22Rv1 (cell line): Measurements from ENCODE around the gene LDLRAD4.
A peak's percentile ranks its signal among the peaks of the same experiment; 100 is the strongest.

Source experiments
- H3K27ac ChIP-seq: fragments of 450-650 bp; 2 replicates; pipeline ENCODE4 v1.5.1; 2017
- CTCF ChIP-seq: fragments of 450-650 bp; IDR thresholded peaks from 2 replicates; pipeline ENCODE4 v1.5.1; 2017; ENCODE audit warnings: mild to moderate bottlenecking
- ZFX ChIP-seq: fragments of 450-650 bp; IDR thresholded peaks from 2 replicates; pipeline ENCODE4 v1.6.1; 2017; ENCODE audit warnings: antibody characterized with exemption, borderline replicate concordance

The LDLRAD4 gene

DNA sequence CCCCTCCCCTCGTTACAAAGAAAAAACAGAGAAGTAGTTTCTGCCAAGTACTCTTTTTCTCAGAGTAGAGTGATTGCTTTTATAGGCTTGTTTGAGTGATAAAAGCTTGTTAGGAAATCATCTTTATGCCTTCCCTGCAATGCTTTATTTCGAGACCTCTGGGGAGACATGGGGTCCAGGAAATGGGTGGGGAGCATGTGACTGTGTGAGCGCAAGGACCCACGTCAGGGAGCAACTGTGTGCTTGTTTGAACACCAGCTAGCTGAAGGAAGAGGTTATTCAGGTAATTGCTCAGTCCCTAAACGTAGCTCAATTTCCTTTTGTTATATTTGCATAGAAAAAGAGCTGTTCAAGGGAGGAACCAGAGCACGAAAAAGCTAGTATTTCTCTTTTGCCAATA, 320.5 kb downstream of the LDLRAD4 start:
- no peak overlapping the region for H3K27ac ChIP-seq
- no peak for TF ChIP-seq CTCF
- TF ChIP-seq ZFX = no peak

GRCh38 chr18:13539843-13540476, 321.4 kb downstream of the LDLRAD4 start:
- peak overlapping the region; percentile 65 for H3K27ac ChIP-seq
- TF ChIP-seq ZFX = no peak

- no peak for TF ChIP-seq ZFX
- TF ChIP-seq CTCF = no peak
- peak overlapping the region; percentile 65 for H3K27ac ChIP-seq
These were observed 322.1 kb downstream of the LDLRAD4 start for GRCh38 chr18:13540477-13541182.

- TF ChIP-seq ZFX (no peak), CTCF (no peak)
- H3K27ac ChIP-seq = peak overlapping the region; percentile 65
These were observed 323.3 kb downstream of the LDLRAD4 start for GRCh38 chr18:13541621-13542519.

- TF ChIP-seq CTCF (no peak), ZFX (no peak)
- H3K27ac ChIP-seq = peak overlapping the region; percentile 65
These were observed 323.9 kb downstream of the LDLRAD4 start for GRCh38 chr18:13542520-13542847.

DNA sequence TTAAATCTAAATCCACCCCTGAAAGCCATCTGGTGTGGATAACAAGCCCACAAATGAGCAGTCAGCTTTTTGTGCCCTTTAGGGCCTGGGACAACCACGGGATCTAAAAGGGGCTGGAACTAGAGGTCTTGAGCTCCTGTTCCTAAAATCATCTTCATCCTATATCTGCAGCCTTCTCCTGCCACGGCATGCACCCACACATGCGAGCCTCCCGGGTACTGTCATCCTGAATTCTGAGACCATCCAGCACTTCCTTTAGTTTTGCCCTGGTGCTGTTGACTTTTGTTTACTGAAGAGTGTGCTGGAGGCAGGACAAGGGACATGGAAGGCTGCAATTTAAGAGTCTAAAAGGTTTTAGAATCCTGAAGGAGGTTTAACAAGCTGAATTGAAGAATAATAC, 324.6 kb downstream of the LDLRAD4 start:
- no peak for TF ChIP-seq CTCF
- TF ChIP-seq ZFX = no peak
- H3K27ac ChIP-seq = no peak overlapping the region

DNA sequence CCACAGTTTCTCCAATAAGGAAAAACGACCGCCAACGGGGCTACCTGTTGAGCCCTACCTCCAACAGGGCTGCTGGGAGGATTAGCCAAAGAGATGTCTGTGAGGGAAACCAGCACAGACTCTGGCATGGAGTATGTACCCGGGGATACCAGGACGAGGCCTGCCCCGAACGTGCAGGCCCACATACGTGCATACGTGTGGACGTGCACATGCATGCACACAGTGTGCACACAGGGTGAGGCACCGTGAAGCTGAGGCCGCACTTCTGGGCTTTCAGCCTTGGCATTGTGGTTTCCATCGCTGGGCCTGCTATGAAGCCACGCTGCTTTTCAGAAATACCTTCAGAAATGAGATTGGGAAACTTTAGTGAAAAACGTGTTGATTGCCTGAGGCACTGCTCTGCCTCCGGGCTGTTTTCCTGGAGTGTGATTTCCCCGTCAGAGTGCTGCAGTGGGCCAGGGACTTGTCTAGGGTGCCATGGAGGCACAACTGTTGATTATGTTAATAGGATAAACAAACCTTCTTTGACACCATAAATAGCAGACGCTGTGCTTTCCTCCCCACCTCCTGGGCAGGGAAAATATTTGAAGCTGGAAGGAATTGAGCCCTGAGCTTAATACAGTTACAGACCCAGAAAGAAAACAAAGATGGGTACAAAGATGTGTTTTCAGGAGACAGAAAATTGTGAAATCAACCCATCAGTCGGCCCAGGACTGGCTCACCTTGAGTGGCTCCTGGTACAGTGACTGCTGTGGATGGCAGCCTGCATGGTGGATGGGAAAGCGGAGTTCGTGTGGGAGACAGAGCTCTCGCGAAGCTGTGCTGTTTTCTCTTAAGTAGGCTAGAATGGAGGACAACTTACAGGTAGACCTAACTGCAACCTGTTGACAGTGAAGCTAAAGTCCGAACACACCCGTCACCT, 325.5 kb downstream of the LDLRAD4 start:
- TF ChIP-seq CTCF (no peak), ZFX (no peak)
- no peak overlapping the region for H3K27ac ChIP-seq
